Measurements from ENCODE around the gene TAB2.
"Not testable (repeated sequence)": the region's sequence is repeated elsewhere in the genome, so short reads cannot be mapped to it uniquely, and the experiment has no call there.

Gene TAB2

GRCh38 chr6:149343501-149343900, 26.0 kb downstream of the TAB2 start:
- TF ChIP-seq, protein P1, sequence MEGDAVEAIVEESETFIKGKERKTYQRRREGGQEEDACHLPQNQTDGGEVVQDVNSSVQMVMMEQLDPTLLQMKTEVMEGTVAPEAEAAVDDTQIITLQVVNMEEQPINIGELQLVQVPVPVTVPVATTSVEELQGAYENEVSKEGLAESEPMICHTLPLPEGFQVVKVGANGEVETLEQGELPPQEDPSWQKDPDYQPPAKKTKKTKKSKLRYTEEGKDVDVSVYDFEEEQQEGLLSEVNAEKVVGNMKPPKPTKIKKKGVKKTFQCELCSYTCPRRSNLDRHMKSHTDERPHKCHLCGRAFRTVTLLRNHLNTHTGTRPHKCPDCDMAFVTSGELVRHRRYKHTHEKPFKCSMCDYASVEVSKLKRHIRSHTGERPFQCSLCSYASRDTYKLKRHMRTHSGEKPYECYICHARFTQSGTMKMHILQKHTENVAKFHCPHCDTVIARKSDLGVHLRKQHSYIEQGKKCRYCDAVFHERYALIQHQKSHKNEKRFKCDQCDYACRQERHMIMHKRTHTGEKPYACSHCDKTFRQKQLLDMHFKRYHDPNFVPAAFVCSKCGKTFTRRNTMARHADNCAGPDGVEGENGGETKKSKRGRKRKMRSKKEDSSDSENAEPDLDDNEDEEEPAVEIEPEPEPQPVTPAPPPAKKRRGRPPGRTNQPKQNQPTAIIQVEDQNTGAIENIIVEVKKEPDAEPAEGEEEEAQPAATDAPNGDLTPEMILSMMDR (IDR thresholded peaks at IDR 0.05; ENCODE audit: insufficient read depth, low read length, poor library complexity, severe bottlenecking): no peak
- Histone ChIP-seq H3K36me3 (ENCODE audit: control insufficient read depth, insufficient read depth, low read length) (no peaks in the 10 kb centered on the region; the same call in 1 of the 2 replicates), H3K4me3 (replicated peaks; ENCODE audit: low read depth, low read length) (no peak overlapping the region), H3K27me3 (replicated peaks; ENCODE audit: control insufficient read depth, insufficient read depth, low read length) (no peaks in the 10 kb centered on the region)
- DNase-seq (ENCODE audit: extremely low read depth, insufficient read length): no peak

GRCh38 chr6:149346078-149346477, 28.6 kb downstream of the TAB2 start:
- TF ChIP-seq, protein P1 (IDR thresholded peaks at IDR 0.05; ENCODE audit: insufficient read depth, low read length, poor library complexity, severe bottlenecking): no peak
- H3K27me3 ChIP-seq (replicated peaks; ENCODE audit: control insufficient read depth, insufficient read depth, low read length): no peaks in the 10 kb centered on the region
- no peak overlapping the region for H3K4me3 ChIP-seq (replicated peaks; ENCODE audit: low read depth, low read length)
- H3K36me3 ChIP-seq (ENCODE audit: control insufficient read depth, insufficient read depth, low read length): no peaks in the 10 kb centered on the region; the same call in 1 of the 2 replicates
- no peak for DNase-seq (ENCODE audit: extremely low read depth, insufficient read length)

- Histone ChIP-seq H3K27me3 (replicated peaks; ENCODE audit: control insufficient read depth, insufficient read depth, low read length) (no peaks in the 10 kb centered on the region), H3K36me3 (ENCODE audit: control insufficient read depth, insufficient read depth, low read length) (no peaks in the 10 kb centered on the region; the same call in 1 of the 2 replicates)
These were observed 29.6 kb downstream of the TAB2 start for GRCh38 chr6:149347067-149347466.

DNA sequence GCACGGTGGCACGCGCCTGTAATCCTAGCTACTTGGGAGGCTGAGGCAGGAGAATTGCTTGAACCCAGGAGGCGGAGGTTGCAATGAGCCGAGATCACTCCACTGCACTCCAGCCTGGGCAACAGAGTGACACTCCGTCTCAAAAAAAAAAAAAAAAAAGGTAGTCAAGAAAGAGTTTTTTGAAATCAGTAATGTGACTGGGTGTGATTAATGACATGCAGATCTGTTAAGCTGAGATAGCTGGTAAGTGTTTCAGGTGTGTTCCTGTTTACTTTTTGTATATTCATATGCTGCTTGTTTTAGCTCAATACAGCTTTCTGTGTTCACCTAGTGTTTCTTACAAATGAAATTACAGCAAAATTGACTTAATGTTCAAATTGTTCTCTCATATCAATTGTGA, 31.8 kb downstream of the TAB2 start:
- H3K4me3 ChIP-seq (replicated peaks; ENCODE audit: low read depth, low read length); H3K27me3 ChIP-seq (replicated peaks; ENCODE audit: control insufficient read depth, insufficient read depth, low read length); H3K36me3 ChIP-seq (ENCODE audit: control insufficient read depth, insufficient read depth, low read length); DNase-seq (ENCODE audit: extremely low read depth, insufficient read length): not testable (repeated sequence)

More at GRCh38 chr6:149347067-149347466, 29.6 kb downstream of the TAB2 start:
- TF ChIP-seq, protein P1 (IDR thresholded peaks at IDR 0.05; ENCODE audit: insufficient read depth, low read length, poor library complexity, severe bottlenecking): no peak
- no peak overlapping the region for H3K4me3 ChIP-seq (replicated peaks; ENCODE audit: low read depth, low read length)
- DNase-seq (ENCODE audit: extremely low read depth, insufficient read length): no peak

DNA sequence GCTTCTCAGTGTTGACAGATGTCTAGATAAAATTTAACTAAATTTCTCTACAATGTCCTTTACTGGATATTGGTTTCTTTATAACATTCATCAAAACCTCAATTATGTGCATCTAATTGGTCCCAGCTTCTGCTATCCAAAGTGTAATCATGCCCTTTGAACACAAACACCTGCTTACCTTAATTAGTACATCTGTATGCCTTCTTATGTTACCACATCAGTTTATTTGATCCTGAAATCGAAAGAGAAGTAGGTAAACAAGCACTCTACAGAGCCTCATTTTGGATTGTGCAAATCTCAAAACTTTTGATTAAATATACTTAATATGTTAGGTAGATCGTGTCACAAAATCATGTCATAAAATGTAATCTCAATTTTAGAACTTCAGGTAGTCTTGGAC, 36.5 kb downstream of the TAB2 start:
- no peak for DNase-seq (ENCODE audit: extremely low read depth, insufficient read length)
- TF ChIP-seq, protein P1 (IDR thresholded peaks at IDR 0.05; ENCODE audit: insufficient read depth, low read length, poor library complexity, severe bottlenecking): no peak
- H3K27me3 ChIP-seq (replicated peaks; ENCODE audit: control insufficient read depth, insufficient read depth, low read length): no peaks in the 10 kb centered on the region
- no peaks in the 10 kb centered on the region; the same call in 1 of the 2 replicates for H3K36me3 ChIP-seq (ENCODE audit: control insufficient read depth, insufficient read depth, low read length)
- H3K4me3 ChIP-seq (replicated peaks; ENCODE audit: low read depth, low read length): no peak overlapping the region

DNA sequence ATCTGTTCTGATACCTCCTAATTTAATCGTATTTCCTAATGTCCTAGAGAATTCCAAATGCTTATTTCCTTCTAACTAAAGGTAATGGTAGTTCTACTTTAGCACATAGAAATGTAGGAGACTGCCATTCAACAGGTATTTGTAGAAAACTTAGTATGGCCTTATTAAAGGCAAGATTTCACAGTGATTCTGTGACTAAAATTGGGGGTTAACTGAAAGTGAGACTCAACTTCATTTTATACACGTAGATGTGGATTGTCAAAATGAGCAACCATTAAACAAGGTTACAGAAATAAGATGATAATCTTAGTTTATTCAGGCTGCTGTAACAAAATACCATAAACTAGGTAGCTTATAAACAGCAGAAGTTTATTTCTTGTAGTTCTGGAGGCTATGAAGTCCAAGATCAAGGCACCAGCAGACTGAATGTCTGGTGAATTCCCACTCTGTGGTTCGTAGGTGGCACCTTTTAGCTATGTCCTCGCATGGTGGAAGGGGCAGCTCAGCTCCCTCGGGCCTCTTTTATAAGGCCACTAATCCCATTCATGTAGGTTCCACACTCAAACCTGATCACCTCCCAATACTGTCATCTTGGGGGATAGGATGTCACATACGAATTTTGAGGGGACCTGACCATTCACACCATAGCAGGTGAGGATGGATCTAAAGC, 38.7 kb downstream of the TAB2 start:
- Histone ChIP-seq H3K4me3 (replicated peaks; ENCODE audit: low read depth, low read length) (no peak overlapping the region), H3K36me3 (ENCODE audit: control insufficient read depth, insufficient read depth, low read length) (peaks cover 3% of the 10 kb centered on the region), H3K27me3 (replicated peaks; ENCODE audit: control insufficient read depth, insufficient read depth, low read length) (no peaks in the 10 kb centered on the region)
- no peak for DNase-seq (ENCODE audit: extremely low read depth, insufficient read length)
- TF ChIP-seq, protein P1 (IDR thresholded peaks at IDR 0.05; ENCODE audit: insufficient read depth, low read length, poor library complexity, severe bottlenecking): no peak

Data from GM06990 (cell line).